Measurements from ENCODE around the gene AAGAB.

DNA sequence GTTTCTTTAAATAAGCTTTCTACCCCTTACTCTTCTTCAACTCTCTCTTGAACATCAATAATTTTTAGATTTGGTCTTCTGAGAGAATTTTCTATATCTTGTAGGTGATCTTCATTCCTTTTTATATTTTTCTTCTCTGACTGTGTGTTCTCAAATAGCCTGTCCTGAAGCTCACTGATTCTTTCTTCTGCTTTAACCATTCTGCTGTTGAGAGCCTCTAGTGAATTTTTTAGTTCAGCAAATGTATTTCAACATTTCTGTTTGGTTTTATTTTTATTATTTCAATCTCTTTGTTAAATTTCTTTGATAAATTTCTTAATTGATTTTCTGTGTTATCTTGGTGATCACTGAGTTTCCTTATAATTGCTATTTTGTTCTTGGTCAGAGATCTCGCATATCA, 19.8 kb upstream of the AAGAB start:
- TF ChIP-seq, protein P1, sequence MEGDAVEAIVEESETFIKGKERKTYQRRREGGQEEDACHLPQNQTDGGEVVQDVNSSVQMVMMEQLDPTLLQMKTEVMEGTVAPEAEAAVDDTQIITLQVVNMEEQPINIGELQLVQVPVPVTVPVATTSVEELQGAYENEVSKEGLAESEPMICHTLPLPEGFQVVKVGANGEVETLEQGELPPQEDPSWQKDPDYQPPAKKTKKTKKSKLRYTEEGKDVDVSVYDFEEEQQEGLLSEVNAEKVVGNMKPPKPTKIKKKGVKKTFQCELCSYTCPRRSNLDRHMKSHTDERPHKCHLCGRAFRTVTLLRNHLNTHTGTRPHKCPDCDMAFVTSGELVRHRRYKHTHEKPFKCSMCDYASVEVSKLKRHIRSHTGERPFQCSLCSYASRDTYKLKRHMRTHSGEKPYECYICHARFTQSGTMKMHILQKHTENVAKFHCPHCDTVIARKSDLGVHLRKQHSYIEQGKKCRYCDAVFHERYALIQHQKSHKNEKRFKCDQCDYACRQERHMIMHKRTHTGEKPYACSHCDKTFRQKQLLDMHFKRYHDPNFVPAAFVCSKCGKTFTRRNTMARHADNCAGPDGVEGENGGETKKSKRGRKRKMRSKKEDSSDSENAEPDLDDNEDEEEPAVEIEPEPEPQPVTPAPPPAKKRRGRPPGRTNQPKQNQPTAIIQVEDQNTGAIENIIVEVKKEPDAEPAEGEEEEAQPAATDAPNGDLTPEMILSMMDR (IDR thresholded peaks at IDR 0.05): no peak
- TF ChIP-seq POLR2A (IDR thresholded peaks at IDR 0.05): no peak
